A549 (cell line): ENCODE data around the gene DNAJC15. TPM values are rescaled to one million over a fixed set of nuclear protein-coding genes. Genes with fewer than 3 reads are reported as not detected.
"Not testable (repeated sequence)": the region's sequence is repeated elsewhere in the genome, so short reads cannot be mapped to it uniquely, and the experiment has no call there.

Experiments used
- ATAC-seq, 2 experiments: fragments of 200-7000 bp in 1 of 2; fragments of >200 bp in 1 of 2; cut with Nextera tagmentation in 1 of 2; cut with Tn5 transposase in 1 of 2; 3 replicates each; pipeline versions ENCODE4 v1.8.0 to v1.9.1; 2018 to 2020; ENCODE audit warnings: mild to moderate bottlenecking in 1 of 2, moderate library complexity in 1 of 2
- CTCF ChIA-PET: fragments of 300-600 bp; sonication (Branson Sonifier 250); formaldehyde crosslinking; extraction: SDS; loops from one replicate; lab custom pipeline; 2021; ENCODE audit warnings: antibody characterized with exemption, inconsistent platforms; lab: Yijun Ruan, JAX
- POLR2A ChIA-PET: fragments of 350-600 bp; formaldehyde crosslinking; extraction: SDS; loops from one replicate; lab custom pipeline; 2021; ENCODE audit warnings: antibody characterized with exemption, inconsistent platforms; lab: Yijun Ruan, JAX
- DNase-seq, 2 experiments: peaks; one replicate each; pipeline versions ENCODE4 v3.0.0 to v3.0.0-alpha.2; 2011 to 2016; ENCODE audit warnings: low read depth in 1 of 2, low spot score in 1 of 2
- FAIRE-seq: peaks from 2 replicates; lab custom pipeline; 2011; peaks lifted over from hg19 to GRCh38; lab: Jason Lieb, UNC
- H3K27ac ChIP-seq, 2 experiments: fragments of >200 bp; sonication (Bioruptor Twin); formaldehyde crosslinking; 3 replicates each; pipeline ENCODE4 v1.5.1; 2016 to 2017
- H3K4me1 ChIP-seq: fragments of >200 bp; sonication (Bioruptor Twin); formaldehyde crosslinking; 3 replicates; pipeline ENCODE4 v1.6.1; 2016
- H3K4me2 ChIP-seq: fragments of >200 bp; sonication (Bioruptor Twin); formaldehyde crosslinking; 3 replicates; pipeline ENCODE4 v1.6.1; 2016
- H3K4me3 ChIP-seq: fragments of >200 bp; sonication (Bioruptor Twin); formaldehyde crosslinking; 3 replicates; pipeline ENCODE4 v1.5.1; 2016
- H3K9me3 ChIP-seq: fragments of >200 bp; sonication (Bioruptor Twin); formaldehyde crosslinking; 3 replicates; pipeline ENCODE4 v1.6.1; 2016
- BHLHE40 ChIP-seq: IDR thresholded peaks from 2 replicates; pipeline ENCODE4 v1.6.1; 2012; ENCODE audit warnings: low read depth, low read length, inconsistent platforms
- ESRRA ChIP-seq: fragments of 150-350 bp; IDR thresholded peaks from 2 replicates; pipeline ENCODE4 v1.6.1; 2014; ENCODE audit warnings: mild to moderate bottlenecking, low read length, borderline replicate concordance
- JUN ChIP-seq, 2 experiments: fragments of >200 bp; sonication (Bioruptor Twin); formaldehyde crosslinking; IDR thresholded peaks; 2 replicates in 1 of 2; 3 replicates in 1 of 2; pipeline ENCODE4 v1.6.1; 2016 to 2017
- MAFK ChIP-seq: fragments of 450-650 bp; IDR thresholded peaks from 2 replicates; pipeline ENCODE4 v1.6.1; 2014; ENCODE audit not compliant: partially characterized antibody
- NPAS2 ChIP-seq: fragments of 250-450 bp; sonication (Bioruptor Pico); IDR thresholded peaks from 2 replicates; pipeline ENCODE4 v1.8.0; 2022; ENCODE audit warnings: mild to moderate bottlenecking, moderate library complexity, borderline replicate concordance
- REST ChIP-seq: fragments of 200-600 bp; sonication (generic); IDR thresholded peaks from 2 replicates; pipeline ENCODE4 v1.6.1; 2016; ENCODE audit warnings: antibody characterized with exemption, mild to moderate bottlenecking, moderate library complexity
- SMC3 ChIP-seq: fragments of >200 bp; sonication (Bioruptor Twin); formaldehyde crosslinking; IDR thresholded peaks from 3 replicates; pipeline ENCODE4 v1.6.1; 2018; ENCODE audit warnings: inconsistent platforms
- WGBS: methylation state at CpG from one replicate; pipeline ENCODE4 v1.1.6; 2017; ENCODE audit errors: missing lambda C conversion rate; 5-methylcytosine and 5-hydroxymethylcytosine counted together
- polyA plus RNA-seq, 4 experiments: library from polyadenylated mRNA; depleted of rRNA in 3 of 4; stranded (reverse); fragments of >200 nt; fragmentation: RNase III in 1 of 4; extraction: RNeasy Plus Mini Kit Qiagen cat#74134 plus additional on column Dnase treatment in 1 of 4; gene quantifications; 2 replicates in 3 of 4; 3 replicates in 1 of 4; pipeline ENCODE4 v1.2.3, GENCODE V29; 2011 to 2017
- TF ChIP-seq, protein P1 (sequence below): IDR thresholded peaks from 2 replicates; pipeline ENCODE4 v1.6.1; 2012

The DNAJC15 gene
- polyA plus RNA-seq, 2 of the 4 experiments (the other 2 are of a cell fraction) = 0.03 to 0.05 TPM

DNA sequence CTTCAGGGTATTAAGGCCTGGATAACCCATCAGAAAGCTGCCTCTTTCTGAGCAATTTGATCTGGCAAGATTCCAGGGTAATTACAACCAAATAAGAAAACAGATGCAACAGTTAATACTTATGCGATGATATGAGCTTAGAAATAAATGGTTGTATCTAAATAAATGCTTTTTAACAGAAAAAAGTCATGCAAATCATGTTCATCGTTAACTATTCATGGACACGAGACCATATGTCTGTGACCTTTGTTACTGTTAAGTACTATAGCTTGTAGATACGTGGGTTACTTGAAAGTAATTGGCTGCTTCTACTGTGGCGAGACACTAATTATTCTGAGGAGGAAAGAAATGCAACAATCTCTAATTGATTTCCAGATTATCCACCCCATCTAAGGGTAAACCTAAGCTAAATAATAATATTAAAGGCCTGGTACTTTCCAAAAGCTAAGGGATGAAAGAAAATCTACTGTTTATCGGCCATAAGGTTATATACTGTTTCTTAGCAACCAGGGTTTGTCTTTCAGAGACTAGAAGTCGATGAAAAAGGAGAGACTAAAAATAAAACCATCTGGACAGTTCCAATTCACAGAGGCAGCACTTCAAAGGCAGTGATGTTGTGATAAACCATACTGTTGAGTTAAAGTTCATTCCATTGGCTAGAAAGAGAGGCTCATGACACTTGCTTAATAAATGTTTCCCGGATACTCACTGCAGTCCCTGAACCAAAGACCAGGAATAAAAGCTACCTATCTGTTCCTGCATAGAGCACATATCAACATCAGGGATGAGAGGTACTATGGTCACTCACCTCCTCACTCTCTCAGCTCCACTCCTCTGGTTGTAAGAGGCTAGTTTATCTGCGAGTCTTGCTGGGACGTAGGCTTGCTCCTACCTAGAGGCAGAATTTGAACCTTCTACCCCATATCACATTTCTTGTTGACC lies 32.8 kb upstream of the DNAJC15 start:
- Histone ChIP-seq H3K9me3 (no peaks in the 10 kb centered on the region), H3K4me2 (no peak overlapping the region), H3K27ac (no peak overlapping the region), H3K4me1 (peaks cover 3% of the 10 kb centered on the region; the same call in 1 of the 3 replicates), H3K4me3 (no peak overlapping the region)
- DNase-seq = no peak
- FAIRE-seq = no peak
- POLR2A ChIA-PET = no interaction called here
- ATAC-seq = no peak
- no peak for TF ChIP-seq ESRRA
- no peak for TF ChIP-seq NPAS2 (CRISPR knock-in tag)
- no peak for TF ChIP-seq SMC3
- no peak for TF ChIP-seq REST
- no peak for TF ChIP-seq MAFK
- TF ChIP-seq BHLHE40 = no peak
- CTCF ChIA-PET = interaction anchor here (1.6 kb wide), 1 partner anchor 21 kb away, joined by 9 read pairs; no protein-coding TSS in a partner anchor
- 84% methylated on average over 10 of the region's 10 CpGs for WGBS

GRCh38 chr13:42991233-42991897 lies 32.0 kb upstream of the DNAJC15 start:
- CTCF ChIA-PET = interaction anchor here (1.4 to 1.6 kb wide), 2 partner anchors 22 to 332 kb away, joined by 3 to 9 read pairs; no protein-coding TSS in a partner anchor
- WGBS = 91% methylated on average over 15 of the region's 15 CpGs
- Histone ChIP-seq H3K27ac (peak overlapping the region; percentile 61 to 80; a peak in 5 of 6 replicates), H3K4me3 (peak overlapping the region; percentile 40; the same call in 2 of the 3 replicates), H3K4me2 (peak overlapping the region; percentile 71)
- DNase-seq, H3K9me3 ChIP-seq, FAIRE-seq, POLR2A ChIA-PET, H3K4me1 ChIP-seq, ATAC-seq: not testable (repeated sequence)

GRCh38 chr13:42991898-42992763 lies 31.3 kb upstream of the DNAJC15 start, which contains the start of gene EPSTI1:
TSS of gene EPSTI1 (minus strand) at chr13:42992241. CDS start at chr13:42992165, 76 bp downstream.
- H3K27ac ChIP-seq = peak within 1 kb of the TSS; percentile 61 to 80; a peak in 5 of 6 replicates
- CTCF ChIA-PET = interaction anchor here (0.8 to 1.4 kb wide), 3 partner anchors 23 to 333 kb away, joined by 3 read pairs; no protein-coding TSS in a partner anchor

GRCh38 chr13:42992764-42993122 lies 30.6 kb upstream of the DNAJC15 start:
- POLR2A ChIA-PET = no interaction called here
- TF ChIP-seq, protein P1, sequence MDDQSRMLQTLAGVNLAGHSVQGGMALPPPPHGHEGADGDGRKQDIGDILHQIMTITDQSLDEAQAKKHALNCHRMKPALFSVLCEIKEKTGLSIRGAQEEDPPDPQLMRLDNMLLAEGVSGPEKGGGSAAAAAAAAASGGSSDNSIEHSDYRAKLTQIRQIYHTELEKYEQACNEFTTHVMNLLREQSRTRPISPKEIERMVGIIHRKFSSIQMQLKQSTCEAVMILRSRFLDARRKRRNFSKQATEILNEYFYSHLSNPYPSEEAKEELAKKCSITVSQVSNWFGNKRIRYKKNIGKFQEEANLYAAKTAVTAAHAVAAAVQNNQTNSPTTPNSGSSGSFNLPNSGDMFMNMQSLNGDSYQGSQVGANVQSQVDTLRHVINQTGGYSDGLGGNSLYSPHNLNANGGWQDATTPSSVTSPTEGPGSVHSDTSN = no peak
- no peak overlapping the region; a peak in 1 of 6 replicates for H3K27ac ChIP-seq
- FAIRE-seq (no peak), ATAC-seq (no peak), DNase-seq (no peak)
- no peak overlapping the region for H3K4me2 ChIP-seq
- H3K4me1 ChIP-seq = peaks cover 18% of the 10 kb centered on the region
- no peak overlapping the region for H3K4me3 ChIP-seq
- no peaks in the 10 kb centered on the region for H3K9me3 ChIP-seq
- CTCF ChIA-PET = interaction anchor here (0.8 to 1.4 kb wide), 3 partner anchors 24 to 333 kb away, joined by 3 read pairs; no protein-coding TSS in a partner anchor
- WGBS = 91% methylated on average over 4 of the region's 4 CpGs

More at GRCh38 chr13:42991898-42992763, 31.3 kb upstream of the DNAJC15 start, which contains the start of gene EPSTI1:
- FAIRE-seq = no peak
- Histone ChIP-seq H3K4me2 (peak within 1 kb of the TSS; percentile 71), H3K9me3 (no peaks in the 10 kb centered on the region)
- peak; percentile 48 for TF ChIP-seq MAFK
- no peak for TF ChIP-seq JUN (IDR thresholded peaks at IDR 0.05)
- TF ChIP-seq, all 56 proteins: peak for 1
- POLR2A ChIA-PET = no interaction called here
- peak within 1 kb of the TSS; percentile 40 for H3K4me3 ChIP-seq
- 64% methylated on average over 29 of the region's 45 CpGs for WGBS
- DNase-seq (no peak), ATAC-seq (peak in 1 of 2 experiments; percentile 36; a peak in 3 of 6 replicates)
- peaks cover 13% of the 10 kb centered on the region for H3K4me1 ChIP-seq
